Sigmoid colon (tissue), 4 donors: ENCODE results near the gene FAM72C.
"Not testable (repeated sequence)": the region's sequence is repeated elsewhere in the genome, so short reads cannot be mapped to it uniquely, and the experiment has no call there.

Experiments
- CTCF ChIP-seq, 4 experiments: fragments of 450-650 bp in 3 of 4; fragments of 200-600 bp in 1 of 4; IDR thresholded peaks; one replicate each; pipeline ENCODE4 v1.5.1; 2016 to 2019; ENCODE audit warnings: antibody characterized with exemption in 4 of 4, mild to moderate bottlenecking in 3 of 4, moderate library complexity in 2 of 4
- EP300 ChIP-seq, 4 donors: sonication (generic); formaldehyde crosslinking; IDR thresholded peaks; one replicate each; pipeline ENCODE4 v1.6.1; 2017; ENCODE audit warnings: antibody characterized with exemption in 4 of 4
- POLR2A ChIP-seq, 2 donors: fragments of 450-650 bp; IDR thresholded peaks; one replicate each; pipeline ENCODE4 v1.6.1; 2016; ENCODE audit warnings: antibody characterized with exemption in 2 of 2, mild to moderate bottlenecking in 2 of 2, moderate library complexity in 2 of 2
- POLR2AphosphoS5 ChIP-seq, 4 donors: sonication (generic); formaldehyde crosslinking; IDR thresholded peaks; one replicate each; pipeline ENCODE4 v1.6.1; 2017; ENCODE audit warnings: antibody characterized with exemption in 4 of 4

- not testable (repeated sequence) for TF ChIP-seq CTCF, POLR2A, POLR2AphosphoS5, EP300 (IDR thresholded peaks at IDR 0.05)
Measured at GRCh38 chr1:143939666-143940065, 32.1 kb downstream of the FAM72C start.
